WTC11 (cell line): ENCODE measurements around the gene TBCE. TPM values are rescaled to one million over a fixed set of nuclear protein-coding genes. Genes with fewer than 3 reads are reported as not detected.

Experiments used
- ATAC-seq: fragments of 200-7000 bp; cut with Tn5 transposase; 2 replicates; pipeline ENCODE4 v1.10.0; 2021; ENCODE audit warnings: mild to moderate bottlenecking, moderate library complexity
- CTCF ChIA-PET: fragments of 300-600 bp; sonication (Branson Sonifier 250); formaldehyde crosslinking; loops from one replicate; lab custom pipeline; 2021; ENCODE audit warnings: antibody characterized with exemption; lab: Charles Lee
- POLR2A ChIA-PET: fragments of 350-600 bp; sonication (Branson Sonifier 250); formaldehyde crosslinking; loops from one replicate; lab custom pipeline; 2021; ENCODE audit warnings: antibody characterized with exemption; lab: Charles Lee
- DNase-seq: peaks from one replicate; pipeline ENCODE4 v3.0.0; 2021; ENCODE audit warnings: low spot score
- H3K27ac Mint-ChIP-seq: 2 replicates; pipeline ENCODE4 v1.8.0; 2021; ENCODE audit warnings: mixed read lengths
- H3K27me3 Mint-ChIP-seq: 2 replicates; pipeline ENCODE4 v1.8.0; 2021; ENCODE audit warnings: low read depth, mild to moderate bottlenecking, moderate library complexity, mixed read lengths
- H3K36me3 Mint-ChIP-seq: 2 replicates; pipeline ENCODE4 v1.8.0; 2021; ENCODE audit warnings: mixed read lengths
- H3K4me1 Mint-ChIP-seq: 2 replicates; pipeline ENCODE4 v1.8.0; 2022; ENCODE audit warnings: mixed read lengths
- H3K4me3 Mint-ChIP-seq: 2 replicates; pipeline ENCODE4 v1.8.0; 2021; ENCODE audit warnings: mild to moderate bottlenecking, moderate library complexity, mixed read lengths
- H3K9me3 Mint-ChIP-seq: 2 replicates; pipeline ENCODE4 v1.8.0; 2021; ENCODE audit warnings: mixed read lengths
- AR ChIP-seq: fragments of 250-450 bp; sonication (Bioruptor Pico); IDR thresholded peaks from 2 replicates; pipeline ENCODE4 v1.9.0; 2021; ENCODE audit warnings: mild to moderate bottlenecking
- ATF6 ChIP-seq: sonication (generic); formaldehyde crosslinking; IDR thresholded peaks from 2 replicates; pipeline ENCODE4 v1.8.1; 2023; ENCODE audit warnings: mild to moderate bottlenecking, missing genetic modification reagents
- CREM ChIP-seq: sonication (generic); formaldehyde crosslinking; IDR thresholded peaks from 2 replicates; pipeline ENCODE4 v1.8.1; 2022; ENCODE audit warnings: mild to moderate bottlenecking, missing genetic modification reagents, moderate library complexity
- CTCF ChIP-seq: fragments of 200-600 bp; IDR thresholded peaks from 2 replicates; pipeline ENCODE4 v1.8.0; 2022; ENCODE audit warnings: antibody characterized with exemption
- FOXK1 ChIP-seq: sonication (generic); formaldehyde crosslinking; IDR thresholded peaks from 2 replicates; pipeline ENCODE4 v1.8.0; 2022; ENCODE audit warnings: mild to moderate bottlenecking, moderate library complexity, missing genetic modification reagents
- FOXP4 ChIP-seq: sonication (generic); formaldehyde crosslinking; IDR thresholded peaks from 2 replicates; pipeline ENCODE4 v1.8.0; 2022; ENCODE audit warnings: mild to moderate bottlenecking, missing genetic modification reagents
- JAZF1 ChIP-seq: fragments of 250-450 bp; sonication (Bioruptor Pico); IDR thresholded peaks from 2 replicates; pipeline ENCODE4 v1.9.0; 2021; ENCODE audit warnings: moderate library complexity, mild to moderate bottlenecking, inconsistent platforms
- JUN ChIP-seq: sonication (generic); formaldehyde crosslinking; IDR thresholded peaks from 2 replicates; pipeline ENCODE4 v1.8.0; 2023; ENCODE audit warnings: mild to moderate bottlenecking, missing genetic modification reagents
- RORB ChIP-seq: fragments of 250-450 bp; sonication (Bioruptor Pico); IDR thresholded peaks from 2 replicates; pipeline ENCODE4 v1.9.0; 2021; ENCODE audit warnings: mild to moderate bottlenecking
- TEAD1 ChIP-seq: sonication (generic); formaldehyde crosslinking; IDR thresholded peaks from 2 replicates; pipeline ENCODE4 v1.8.0; 2022; ENCODE audit warnings: mild to moderate bottlenecking, missing genetic modification reagents
- TEAD4 ChIP-seq: sonication (generic); formaldehyde crosslinking; IDR thresholded peaks from 2 replicates; pipeline ENCODE4 v1.8.0; 2022; ENCODE audit warnings: mild to moderate bottlenecking, missing genetic modification reagents
- ZBTB21 ChIP-seq: sonication (generic); formaldehyde crosslinking; IDR thresholded peaks from 2 replicates; pipeline ENCODE4 v1.8.1; 2023; ENCODE audit warnings: mild to moderate bottlenecking, missing genetic modification reagents, borderline replicate concordance
- ZNF138 ChIP-seq: sonication (generic); formaldehyde crosslinking; conservative IDR thresholded peaks from 2 replicates; pipeline ENCODE4 v1.8.1; 2022; ENCODE audit warnings: mild to moderate bottlenecking, moderate library complexity, missing genetic modification reagents
- ZNF671 ChIP-seq: fragments of 250-450 bp; sonication (Bioruptor Pico); IDR thresholded peaks from 2 replicates; pipeline ENCODE4 v1.8.0; 2021; ENCODE audit warnings: mild to moderate bottlenecking
- ZSCAN18 ChIP-seq: fragments of 250-450 bp; sonication (Bioruptor Pico); IDR thresholded peaks from 2 replicates; pipeline ENCODE4 v2.1.2; 2022; ENCODE audit warnings: mild to moderate bottlenecking, moderate library complexity
- total RNA-seq: library from RNA; stranded (reverse); gene quantifications from 3 replicates; pipeline ENCODE4 v1.2.3, GENCODE V29; 2021
- TF ChIP-seq, protein P1 (sequence below): sonication (generic); formaldehyde crosslinking; IDR thresholded peaks from 2 replicates; pipeline ENCODE4 v1.8.1; 2023; ENCODE audit warnings: mild to moderate bottlenecking, missing genetic modification reagents

TBCE gene
- total RNA-seq, 1 experiment from 2014 or later, result 34.8 TPM

GRCh38 chr1:235391874-235392273, 24.6 kb downstream of the TBCE start:
- ATAC-seq, result no peak
- ChIA-PET POLR2A (no interaction called here), CTCF (no interaction called here)
- no peak overlapping the region for H3K4me3 Mint-ChIP-seq
- H3K9me3 Mint-ChIP-seq, result peaks cover 26% of the 10 kb centered on the region
- TF ChIP-seq RORB (CRISPR knock-in tag), result no peak
- TF ChIP-seq ZBTB21 (CRISPR knock-in tag), result no peak
- no peak for TF ChIP-seq TEAD1 (CRISPR knock-in tag)
- TF ChIP-seq CREM (CRISPR knock-in tag), result no peak
- no peak for TF ChIP-seq JAZF1 (CRISPR knock-in tag)
- TF ChIP-seq ZNF138 (CRISPR knock-in tag), result no peak
- no peak for TF ChIP-seq CTCF
- TF ChIP-seq FOXK1, result no peak
- no peak for TF ChIP-seq ATF6
- no peak for TF ChIP-seq FOXP4
- TF ChIP-seq, protein P1, sequence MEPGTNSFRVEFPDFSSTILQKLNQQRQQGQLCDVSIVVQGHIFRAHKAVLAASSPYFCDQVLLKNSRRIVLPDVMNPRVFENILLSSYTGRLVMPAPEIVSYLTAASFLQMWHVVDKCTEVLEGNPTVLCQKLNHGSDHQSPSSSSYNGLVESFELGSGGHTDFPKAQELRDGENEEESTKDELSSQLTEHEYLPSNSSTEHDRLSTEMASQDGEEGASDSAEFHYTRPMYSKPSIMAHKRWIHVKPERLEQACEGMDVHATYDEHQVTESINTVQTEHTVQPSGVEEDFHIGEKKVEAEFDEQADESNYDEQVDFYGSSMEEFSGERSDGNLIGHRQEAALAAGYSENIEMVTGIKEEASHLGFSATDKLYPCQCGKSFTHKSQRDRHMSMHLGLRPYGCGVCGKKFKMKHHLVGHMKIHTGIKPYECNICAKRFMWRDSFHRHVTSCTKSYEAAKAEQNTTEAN (CRISPR knock-in tag), result no peak
- no peak for TF ChIP-seq AR (CRISPR knock-in tag)
- no peak for TF ChIP-seq ZSCAN18
- TF ChIP-seq ZNF671 (CRISPR knock-in tag), result no peak
- no peak for TF ChIP-seq JUN
- TF ChIP-seq TEAD4, result no peak
- TF ChIP-seq, all 79 proteins: peak for 0
- Mint-ChIP-seq H3K27me3 (no peaks in the 10 kb centered on the region), H3K4me1 (no peaks in the 10 kb centered on the region), H3K36me3 (peaks cover 30% of the 10 kb centered on the region), H3K27ac (no peak overlapping the region)
- DNase-seq, result no peak
